ENCODE data around the gene ICA1.

DNA sequence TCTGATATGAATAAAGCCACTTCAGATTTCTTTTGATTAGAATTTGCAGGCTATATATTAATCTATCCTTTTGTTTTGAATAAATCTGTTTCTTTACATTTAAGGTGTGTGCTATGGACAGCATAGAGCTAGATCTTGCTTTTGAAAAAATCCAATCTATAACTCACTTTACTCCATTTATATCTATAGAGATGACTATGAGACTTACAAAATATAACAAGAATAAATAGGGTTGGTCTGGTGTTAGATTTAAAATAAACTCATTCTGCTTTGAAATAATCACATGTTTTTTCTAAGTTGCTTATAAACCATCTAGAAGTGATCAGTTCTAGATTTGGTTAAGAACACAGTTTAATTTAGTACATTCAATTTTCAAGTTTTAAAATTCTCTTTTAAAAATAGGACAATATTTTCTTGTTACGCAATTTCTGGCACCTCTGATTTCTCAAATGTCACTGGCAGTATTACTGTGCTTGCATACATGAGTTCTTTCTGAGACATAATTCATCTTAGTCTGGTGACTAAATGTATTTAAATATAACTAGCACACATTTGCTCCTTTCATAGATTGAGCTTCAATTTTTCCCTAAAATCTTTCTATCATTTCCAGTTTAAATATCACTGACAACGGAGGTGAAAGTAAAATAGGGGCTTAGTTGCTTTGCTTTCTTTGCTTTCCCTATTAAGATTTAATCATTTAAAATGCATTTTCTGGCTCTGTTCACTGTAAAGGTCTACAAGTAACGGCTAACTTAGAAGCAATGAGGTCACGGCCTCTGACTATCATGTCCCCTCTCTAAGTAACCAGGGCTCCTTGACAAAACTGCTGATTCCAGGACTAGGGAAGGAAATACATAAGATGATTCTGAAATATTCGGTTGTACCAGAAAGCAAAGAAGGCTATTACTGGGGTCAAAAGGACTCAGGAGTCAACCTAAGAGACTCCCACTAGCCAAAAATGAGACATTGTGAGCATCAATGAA is 89.3 kb downstream of the ICA1 start:
- TF ChIP-seq EZH2 (IDR thresholded peaks at IDR 0.05) (no peak), POLR2AphosphoS5 (IDR thresholded peaks at IDR 0.05; ENCODE audit: borderline replicate concordance, low read depth, low read length) (no peak), FOXP2 (optimal IDR thresholded peaks at IDR 0.05; ENCODE audit: control extremely low read depth, extremely low read length, insufficient read depth) (no peak)

Data from SK-N-MC (cell line).